ENCODE measurements around the gene EGFL7.
A peak's percentile ranks its signal among the peaks of the same experiment; 100 is the strongest.
"Not testable (repeated sequence)": the region's sequence is repeated elsewhere in the genome, so short reads cannot be mapped to it uniquely, and the experiment has no call there.

Gene EGFL7

GRCh38 chr9:136705564-136705963 lies 42.8 kb downstream of the EGFL7 start:
- POLR2A ChIA-PET, result no interaction called here
- CTCF ChIA-PET, result interaction anchor here (0.7 kb wide), 1 partner anchor 220 kb away, joined by 5 read pairs; no protein-coding TSS in a partner anchor

GRCh38 chr9:136707011-136707410 lies 44.3 kb downstream of the EGFL7 start:
- TF ChIP-seq FOXM1 (IDR thresholded peaks at IDR 0.05; ENCODE audit: borderline replicate concordance), result no peak
- TF ChIP-seq TARDBP (IDR thresholded peaks at IDR 0.05), result no peak
- no peak for TF ChIP-seq CTBP1 (IDR thresholded peaks at IDR 0.05; ENCODE audit: borderline replicate concordance)
- no peak for TF ChIP-seq HDGF (IDR thresholded peaks at IDR 0.05; ENCODE audit: borderline replicate concordance)
- TF ChIP-seq BHLHE40 (IDR thresholded peaks at IDR 0.05; ENCODE audit: borderline replicate concordance), result no peak
- TF ChIP-seq PKNOX1 (IDR thresholded peaks at IDR 0.05), result no peak
- TF ChIP-seq ZNF384 (IDR thresholded peaks at IDR 0.05), result no peak
- TF ChIP-seq SP1 (IDR thresholded peaks at IDR 0.05), result no peak
- POLR2A ChIA-PET, result no interaction called here
- DNase-seq (ENCODE audit: extremely low spot score), result no peak
- CTCF ChIA-PET, result no interaction called here

More at GRCh38 chr9:136705564-136705963, 42.8 kb downstream of the EGFL7 start:
- no peak for DNase-seq (ENCODE audit: extremely low spot score)
- TF ChIP-seq BHLHE40 (IDR thresholded peaks at IDR 0.05; ENCODE audit: borderline replicate concordance) (no peak), HDGF (IDR thresholded peaks at IDR 0.05; ENCODE audit: borderline replicate concordance) (no peak), L3MBTL2 (conservative IDR thresholded peaks at IDR 0.05) (no peak), LEF1 (IDR thresholded peaks at IDR 0.05; ENCODE audit: borderline replicate concordance) (no peak), ARNT (IDR thresholded peaks at IDR 0.05) (no peak), FOXM1 (IDR thresholded peaks at IDR 0.05; ENCODE audit: borderline replicate concordance) (no peak)

GRCh38 chr9:136707849-136708517 lies 45.3 kb downstream of the EGFL7 start:
- POLR2A ChIA-PET, result no interaction called here
- CTCF ChIA-PET, result no interaction called here
- DNase-seq (ENCODE audit: extremely low spot score), result no peak
- TF ChIP-seq FOXK2 (IDR thresholded peaks at IDR 0.05) (no peak), NFRKB (IDR thresholded peaks at IDR 0.05) (no peak), ZNF384 (IDR thresholded peaks at IDR 0.05) (no peak), SUZ12 (IDR thresholded peaks at IDR 0.05) (no peak), SP1 (IDR thresholded peaks at IDR 0.05) (no peak), TARDBP (IDR thresholded peaks at IDR 0.05) (no peak), FOXM1 (IDR thresholded peaks at IDR 0.05; ENCODE audit: borderline replicate concordance) (no peak), BHLHE40 (IDR thresholded peaks at IDR 0.05; ENCODE audit: borderline replicate concordance) (no peak), HDGF (IDR thresholded peaks at IDR 0.05; ENCODE audit: borderline replicate concordance) (no peak), CTBP1 (IDR thresholded peaks at IDR 0.05; ENCODE audit: borderline replicate concordance) (no peak), LEF1 (IDR thresholded peaks at IDR 0.05; ENCODE audit: borderline replicate concordance) (no peak), ARNT (IDR thresholded peaks at IDR 0.05) (no peak)

GRCh38 chr9:136709454-136710109 lies 46.9 kb downstream of the EGFL7 start:
- ChIA-PET CTCF (no interaction called here), POLR2A (no interaction called here)
- TF ChIP-seq FOXA1 (IDR thresholded peaks at IDR 0.05), result no peak
- no peak for TF ChIP-seq HDGF (IDR thresholded peaks at IDR 0.05; ENCODE audit: borderline replicate concordance)
- TF ChIP-seq ARNT (IDR thresholded peaks at IDR 0.05), result no peak
- no peak for TF ChIP-seq ZNF384 (IDR thresholded peaks at IDR 0.05)
- no peak for TF ChIP-seq SUZ12 (IDR thresholded peaks at IDR 0.05)
- TF ChIP-seq BHLHE40 (IDR thresholded peaks at IDR 0.05; ENCODE audit: borderline replicate concordance), result no peak
- no peak for TF ChIP-seq SP1 (IDR thresholded peaks at IDR 0.05)
- no peak for TF ChIP-seq L3MBTL2 (conservative IDR thresholded peaks at IDR 0.05)
- TF ChIP-seq LEF1 (IDR thresholded peaks at IDR 0.05; ENCODE audit: borderline replicate concordance), result no peak
- no peak for DNase-seq (ENCODE audit: extremely low spot score)

GRCh38 chr9:136710543-136710942 lies 47.8 kb downstream of the EGFL7 start:
- POLR2A ChIA-PET, result no interaction called here
- CTCF ChIA-PET, result no interaction called here

GRCh38 chr9:136711219-136711648 lies 48.5 kb downstream of the EGFL7 start:
- CTCF ChIA-PET; DNase-seq (ENCODE audit: extremely low spot score): not testable (repeated sequence)
- TF ChIP-seq ZNF384 (IDR thresholded peaks at IDR 0.05), result peak; percentile 95
- POLR2A ChIA-PET, result interaction anchor here (3.4 kb wide), 1 partner anchor 17 kb away, joined by 26 read pairs; no protein-coding TSS in a partner anchor

More at GRCh38 chr9:136710543-136710942, 47.8 kb downstream of the EGFL7 start:
- TF ChIP-seq LEF1 (IDR thresholded peaks at IDR 0.05; ENCODE audit: borderline replicate concordance), result no peak
- no peak for TF ChIP-seq ARNT (IDR thresholded peaks at IDR 0.05)
- no peak for TF ChIP-seq SUZ12 (IDR thresholded peaks at IDR 0.05)
- no peak for TF ChIP-seq BHLHE40 (IDR thresholded peaks at IDR 0.05; ENCODE audit: borderline replicate concordance)
- TF ChIP-seq HDGF (IDR thresholded peaks at IDR 0.05; ENCODE audit: borderline replicate concordance), result no peak
- no peak for TF ChIP-seq CTBP1 (IDR thresholded peaks at IDR 0.05; ENCODE audit: borderline replicate concordance)
- TF ChIP-seq L3MBTL2 (conservative IDR thresholded peaks at IDR 0.05), result no peak
- no peak for TF ChIP-seq FOXM1 (IDR thresholded peaks at IDR 0.05; ENCODE audit: borderline replicate concordance)
- no peak for TF ChIP-seq ZNF384 (IDR thresholded peaks at IDR 0.05)
- no peak for TF ChIP-seq FOXK2 (IDR thresholded peaks at IDR 0.05)
- no peak for TF ChIP-seq ELF4 (IDR thresholded peaks at IDR 0.05)
- DNase-seq (ENCODE audit: extremely low spot score), result no peak

Data from HEK293T (cell line).